ENCODE results near the gene PUS1. TPM values are rescaled to one million over a fixed set of nuclear protein-coding genes. Genes with fewer than 3 reads are reported as not detected.

Gene PUS1
- total RNA-seq, 1 experiment from 2014 or later, result 77.3 TPM

GRCh38 chr12:131991816-131992430 is 62.8 kb downstream of the PUS1 start:
- H2AFZ ChIP-seq (ENCODE audit: low read depth, low read length, poor library complexity, severe bottlenecking), result no peak overlapping the region
- H3K9me2 ChIP-seq (ENCODE audit: insufficient read depth), result no peaks in the 10 kb centered on the region
- ChIA-PET CTCF (no interaction called here), POLR2A (no interaction called here), RAD21 (ENCODE audit: low non-redundant PET in 1 of 2, low total read pairs in 2 of 2, uncharacterized antibody in 2 of 2, unreplicated experiment in 2 of 2) (no interaction called here)
- BruUV-seq (replicated peaks), result no TSS peak
- H3K9ac ChIP-seq (ENCODE audit: low read length), result no peak overlapping the region
- no peak overlapping the region for H3K4me2 ChIP-seq (ENCODE audit: low read length)
- intact Hi-C loops (cut with micrococcal nuclease), result no loop called here
- H3K27ac ChIP-seq (ENCODE audit: low read depth, low read length), result no peak overlapping the region
- TF ChIP-seq TCF7L2 (IDR thresholded peaks at IDR 0.05; ENCODE audit: borderline replicate concordance, extremely low read depth, insufficient read depth, insufficient read length), result no peak
- TF ChIP-seq SP1 (IDR thresholded peaks at IDR 0.05; ENCODE audit: low read depth), result no peak
- no peak for ATAC-seq
- no peaks in the 10 kb centered on the region for H4K20me1 ChIP-seq (ENCODE audit: insufficient read depth)
- no peak for DNase-seq (ENCODE audit: low read depth, low spot score)
- H3K4me3 ChIP-seq (replicated peaks in 1 of 2; ENCODE audit: low read depth in 1 of 2, low read length in 2 of 2), result no peak overlapping the region
- H3K27me3 ChIP-seq (ENCODE audit: insufficient read depth, low read length), result no peaks in the 10 kb centered on the region
- no peaks in the 10 kb centered on the region for H3K9me3 ChIP-seq (ENCODE audit: control insufficient read depth in 1 of 2, insufficient read depth in 1 of 2, low read depth in 1 of 2, low read length in 2 of 2)
- H3K4me1 ChIP-seq (ENCODE audit: control insufficient read depth in 1 of 2, insufficient read depth in 2 of 2, low read length in 2 of 2), result no peaks in the 10 kb centered on the region
- peaks cover 28 to 42% of the 10 kb centered on the region in 2 experiments for H3K36me3 ChIP-seq (ENCODE audit: control insufficient read depth in 1 of 2, insufficient read depth in 2 of 2, low read length in 2 of 2)
- H3K79me2 ChIP-seq (ENCODE audit: insufficient read depth, low read length), result no peaks in the 10 kb centered on the region

- Histone ChIP-seq H3K4me3 (replicated peaks in 1 of 2; ENCODE audit: low read depth in 1 of 2, low read length in 2 of 2) (no peak overlapping the region), H3K4me2 (ENCODE audit: low read length) (no peak overlapping the region), H3K9me2 (ENCODE audit: insufficient read depth) (no peaks in the 10 kb centered on the region), H3K36me3 (ENCODE audit: control insufficient read depth in 1 of 2, insufficient read depth in 2 of 2, low read length in 2 of 2) (peaks cover 24 to 47% of the 10 kb centered on the region in 2 experiments), H3K9me3 (ENCODE audit: control insufficient read depth in 1 of 2, insufficient read depth in 1 of 2, low read depth in 1 of 2, low read length in 2 of 2) (no peaks in the 10 kb centered on the region), H4K20me1 (ENCODE audit: insufficient read depth) (no peaks in the 10 kb centered on the region), H2AFZ (ENCODE audit: low read depth, low read length, poor library complexity, severe bottlenecking) (no peak overlapping the region), H3K4me1 (ENCODE audit: control insufficient read depth in 1 of 2, insufficient read depth in 2 of 2, low read length in 2 of 2) (no peaks in the 10 kb centered on the region), H3K27me3 (ENCODE audit: insufficient read depth, low read length) (no peaks in the 10 kb centered on the region), H3K79me2 (ENCODE audit: insufficient read depth, low read length) (no peaks in the 10 kb centered on the region; the same call in 1 of the 2 replicates), H3K27ac (ENCODE audit: low read depth, low read length) (no peak overlapping the region), H3K9ac (ENCODE audit: low read length) (no peak overlapping the region)
- CTCF ChIA-PET, result no interaction called here
- no peak for ATAC-seq
- TF ChIP-seq FOSL1 (IDR thresholded peaks at IDR 0.05; ENCODE audit: low read depth) (no peak), ZNF274 (IDR thresholded peaks at IDR 0.05; ENCODE audit: low read depth, low read length) (no peak), ELF1 (IDR thresholded peaks at IDR 0.05; ENCODE audit: borderline replicate concordance, low read depth) (no peak), EZH2phosphoT487 (IDR thresholded peaks at IDR 0.05; ENCODE audit: borderline replicate concordance) (no peak), ATF3 (IDR thresholded peaks at IDR 0.05) (no peak), YY1 (IDR thresholded peaks at IDR 0.05; ENCODE audit: extremely low read depth, insufficient replicate concordance, low read depth, low read length) (no peak), CBX3 (IDR thresholded peaks at IDR 0.05; ENCODE audit: low read depth) (no peak), POLR2A (IDR thresholded peaks at IDR 0.05; ENCODE audit: borderline replicate concordance, extremely low read depth, insufficient read depth, insufficient read length) (no peak), MAX (IDR thresholded peaks at IDR 0.05) (no peak), ZBTB33 (IDR thresholded peaks at IDR 0.05; ENCODE audit: extremely low read depth, insufficient replicate concordance, low read length) (no peak)
- DNase-seq (ENCODE audit: low read depth, low spot score), result no peak
- RAD21 ChIA-PET (ENCODE audit: low non-redundant PET in 1 of 2, low total read pairs in 2 of 2, uncharacterized antibody in 2 of 2, unreplicated experiment in 2 of 2), result no interaction called here
- POLR2A ChIA-PET, result no interaction called here
- intact Hi-C loops (cut with micrococcal nuclease), result no loop called here
- no TSS peak for BruUV-seq (replicated peaks)
These were observed 65.5 kb downstream of the PUS1 start for GRCh38 chr12:131994589-131994988.

All from HCT116 (cell line).